ENCODE results near the gene RPS2.
A peak's percentile ranks its signal among the peaks of the same experiment; 100 is the strongest.
"Not testable (repeated sequence)": the region's sequence is repeated elsewhere in the genome, so short reads cannot be mapped to it uniquely, and the experiment has no call there.

RPS2 gene

DNA sequence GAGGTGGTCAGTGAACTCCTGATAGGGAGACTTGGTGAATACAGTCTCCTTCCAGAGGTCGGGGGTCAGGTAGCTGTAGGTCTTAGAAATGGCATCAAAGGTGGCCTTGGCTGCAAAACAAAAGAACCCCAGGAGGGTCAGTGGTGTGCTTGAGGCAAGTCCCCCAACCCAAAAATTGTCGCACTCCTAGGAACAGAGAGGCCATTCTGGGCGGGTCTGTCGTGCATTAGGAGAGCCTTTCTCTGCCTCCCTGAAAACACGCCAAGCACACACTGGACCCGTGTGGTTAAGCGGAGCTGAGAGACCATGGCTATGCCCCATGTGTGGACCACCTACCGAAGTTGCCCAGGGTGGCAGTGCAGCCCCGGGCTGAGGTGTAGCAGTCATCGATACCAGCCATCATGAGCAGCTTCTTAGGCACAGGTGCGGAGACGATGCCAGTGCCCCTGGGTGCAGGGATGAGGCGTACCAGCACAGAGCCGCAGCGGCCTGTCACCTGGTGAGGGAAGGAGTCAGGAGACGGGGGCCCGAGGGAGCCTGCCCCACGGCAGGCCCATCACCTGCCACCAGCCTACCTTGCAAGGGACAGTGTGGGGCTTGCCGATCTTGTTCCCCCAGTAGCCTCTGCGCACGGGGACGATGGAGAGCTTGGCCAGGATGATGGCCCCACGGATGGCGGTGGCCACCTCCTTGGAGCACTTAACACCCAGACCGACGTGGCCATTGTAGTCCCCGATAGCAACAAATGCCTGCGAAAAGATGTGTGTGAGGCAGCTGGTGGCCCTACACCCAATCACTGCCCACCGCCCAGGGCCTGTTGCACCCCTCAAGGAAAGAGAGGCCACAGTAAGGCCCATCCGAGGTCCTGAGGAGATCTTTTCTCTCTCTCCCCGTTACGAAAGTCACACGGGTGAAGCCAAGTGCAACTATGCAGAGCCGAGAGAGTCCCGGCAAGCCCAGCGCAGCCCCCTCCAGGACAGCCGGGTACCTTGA is 2.2 kb downstream of the RPS2 start:
- not testable (repeated sequence) for DNase-seq (ENCODE audit: low spot score)

DNA sequence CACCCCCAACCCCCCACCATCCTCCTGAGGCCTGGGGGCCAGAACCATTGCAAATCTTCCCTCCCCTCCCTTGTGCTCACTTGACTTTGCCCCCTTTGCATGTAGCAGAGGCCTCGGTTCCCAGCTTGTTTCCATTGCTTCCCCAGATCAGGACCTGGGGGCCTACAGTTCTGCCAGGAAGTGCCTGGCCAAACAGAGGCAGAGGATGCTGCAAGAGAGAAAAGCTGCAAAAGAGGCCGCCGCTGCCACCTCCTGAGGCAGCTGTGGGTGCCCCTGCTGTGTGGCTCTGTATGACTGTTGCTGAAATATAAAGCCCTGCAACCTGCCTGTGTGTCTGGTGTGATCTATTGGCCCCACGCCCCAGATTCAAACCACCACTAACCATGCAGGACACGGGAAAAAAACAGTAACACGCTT is 3.0 kb downstream of the RPS2 start:
- no peak for DNase-seq (ENCODE audit: low spot score)

DNA sequence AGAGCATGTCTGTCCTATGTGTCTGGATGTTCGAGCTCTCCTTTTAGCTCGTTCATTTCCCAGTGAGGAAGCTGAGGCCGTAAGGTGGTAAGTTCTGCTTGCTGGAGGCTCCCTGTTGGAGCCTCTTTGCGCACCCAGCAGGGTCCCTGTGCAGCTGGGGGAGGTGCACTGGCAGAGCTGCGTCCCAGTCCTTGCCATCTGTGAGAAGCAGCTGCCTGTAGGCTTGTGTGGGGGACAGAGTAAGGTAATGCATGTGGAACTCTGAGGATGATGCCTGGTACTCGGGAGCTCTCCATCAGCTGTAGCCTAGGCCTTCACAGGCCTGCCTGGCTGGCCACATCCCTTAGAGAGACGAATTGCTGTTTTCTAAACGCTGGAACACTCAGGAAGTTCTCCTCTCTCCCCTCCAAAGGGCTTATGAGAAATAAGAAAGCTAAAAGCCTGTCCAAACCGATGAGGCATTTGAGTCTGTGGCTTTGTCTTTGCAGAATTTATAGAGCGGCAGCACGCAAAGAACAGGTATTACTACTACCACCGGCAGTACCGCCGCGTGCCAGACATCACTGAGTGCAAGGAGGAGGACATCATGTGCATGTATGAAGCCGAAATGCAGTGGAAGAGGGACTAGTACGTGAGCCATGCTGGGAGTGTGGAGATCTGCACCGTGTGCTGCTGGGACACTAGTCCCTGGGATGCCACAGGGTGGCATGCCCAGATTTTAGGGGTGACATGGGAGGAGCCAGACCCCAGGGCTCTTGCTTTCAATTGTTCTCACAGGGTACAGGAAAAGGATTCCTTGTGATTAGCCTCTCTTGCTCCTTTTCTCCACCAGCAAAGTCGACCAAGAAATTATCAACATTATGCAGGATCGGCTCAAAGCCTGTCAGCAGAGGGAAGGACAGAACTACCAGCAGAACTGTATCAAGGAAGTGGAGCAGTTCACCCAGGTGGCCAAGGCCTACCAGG is 3.7 kb downstream of the RPS2 start:
- no peak for DNase-seq (ENCODE audit: low spot score)

DNA sequence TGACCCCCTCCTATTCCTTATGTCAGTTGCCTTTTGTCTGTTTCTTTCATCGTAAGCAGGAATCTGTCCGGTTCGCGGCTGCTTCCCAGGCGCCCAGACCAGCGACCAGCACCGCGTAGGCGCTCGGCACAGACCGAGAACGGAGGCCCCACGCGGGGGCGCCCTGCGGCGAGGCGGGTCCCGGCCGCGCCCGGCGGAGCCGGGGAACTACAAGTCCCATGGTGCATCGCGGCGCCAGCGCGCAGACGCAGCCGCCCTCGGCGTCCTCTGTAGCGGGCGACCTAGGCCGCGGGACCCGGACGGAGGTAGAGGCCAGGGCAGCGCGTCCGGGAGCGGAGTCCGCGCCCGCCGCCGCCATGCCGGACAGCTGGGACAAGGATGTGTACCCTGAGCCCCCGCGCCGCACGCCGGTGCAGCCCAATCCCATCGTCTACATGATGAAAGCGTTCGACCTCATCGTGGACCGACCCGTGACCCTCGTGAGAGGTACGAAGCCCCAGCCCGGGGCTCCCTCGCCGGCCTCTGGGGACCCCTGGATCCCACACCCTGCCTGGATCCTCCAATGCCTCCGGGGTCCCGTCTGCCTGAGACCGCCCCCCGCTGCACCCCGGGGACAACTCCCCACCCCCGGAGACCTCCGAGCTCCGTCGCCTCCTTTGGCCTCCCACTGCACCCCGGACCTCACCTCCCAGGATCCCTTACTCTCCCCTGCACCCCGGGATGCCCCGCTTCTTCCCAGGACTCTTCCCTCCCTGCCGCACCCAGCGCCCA is 5.2 kb downstream of the RPS2 start, which contains the start of gene NDUFB10:
Gene NDUFB10 (plus strand): TSS at position 270 of the 771 bp plus-strand sequence. CDS start 87 bp downstream, at position 357.
- DNase-seq (ENCODE audit: low spot score), result peak; percentile 87

DNA sequence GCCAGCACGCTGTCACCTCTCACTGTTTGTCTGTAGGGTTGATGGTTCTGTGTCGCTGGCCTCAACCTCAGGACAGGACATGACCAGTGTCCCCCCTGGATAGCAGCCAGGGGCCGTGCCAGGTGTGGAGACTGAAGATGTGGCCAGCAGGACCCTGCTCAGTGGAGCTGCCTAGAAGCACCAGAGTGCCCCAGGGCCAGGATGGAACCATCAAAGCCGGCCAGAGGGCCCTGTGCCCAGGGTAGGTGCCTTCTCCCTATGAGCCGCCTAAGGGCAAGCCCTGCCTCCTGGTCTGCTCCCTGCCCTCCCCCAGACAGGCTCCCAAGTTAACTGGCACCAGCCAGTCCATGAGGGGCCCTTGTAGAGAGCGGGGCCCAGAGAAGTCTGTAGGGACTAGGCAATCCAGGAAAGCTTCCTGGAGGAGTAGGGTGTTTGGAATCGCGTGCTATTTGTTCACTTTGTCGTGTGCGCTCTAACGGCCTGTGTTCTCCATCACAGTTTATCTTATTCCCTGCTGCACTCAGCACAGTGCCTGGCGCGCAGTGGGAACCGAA is 5.8 kb downstream of the RPS2 start:
- DNase-seq (ENCODE audit: low spot score), result no peak

DNA sequence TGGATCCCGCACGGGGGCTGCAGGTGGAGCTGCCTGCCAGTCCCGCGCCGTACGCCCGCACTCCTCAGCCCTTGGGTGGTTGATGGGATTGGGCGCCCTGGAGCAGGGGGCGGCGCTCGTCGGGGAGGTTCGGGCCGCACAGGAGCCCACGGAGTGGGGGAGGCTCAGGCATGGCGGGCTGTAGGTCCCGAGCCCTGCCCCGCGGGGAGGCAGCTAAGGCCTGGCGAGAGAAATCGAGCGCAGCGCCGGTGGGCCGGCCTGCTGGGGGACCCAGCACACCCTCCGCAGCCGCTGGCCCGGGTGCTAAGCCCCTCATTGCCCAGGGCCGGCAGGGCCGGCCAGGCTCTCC is 6.5 kb downstream of the RPS2 start:
- DNase-seq (ENCODE audit: low spot score), result not testable (repeated sequence)

DNA sequence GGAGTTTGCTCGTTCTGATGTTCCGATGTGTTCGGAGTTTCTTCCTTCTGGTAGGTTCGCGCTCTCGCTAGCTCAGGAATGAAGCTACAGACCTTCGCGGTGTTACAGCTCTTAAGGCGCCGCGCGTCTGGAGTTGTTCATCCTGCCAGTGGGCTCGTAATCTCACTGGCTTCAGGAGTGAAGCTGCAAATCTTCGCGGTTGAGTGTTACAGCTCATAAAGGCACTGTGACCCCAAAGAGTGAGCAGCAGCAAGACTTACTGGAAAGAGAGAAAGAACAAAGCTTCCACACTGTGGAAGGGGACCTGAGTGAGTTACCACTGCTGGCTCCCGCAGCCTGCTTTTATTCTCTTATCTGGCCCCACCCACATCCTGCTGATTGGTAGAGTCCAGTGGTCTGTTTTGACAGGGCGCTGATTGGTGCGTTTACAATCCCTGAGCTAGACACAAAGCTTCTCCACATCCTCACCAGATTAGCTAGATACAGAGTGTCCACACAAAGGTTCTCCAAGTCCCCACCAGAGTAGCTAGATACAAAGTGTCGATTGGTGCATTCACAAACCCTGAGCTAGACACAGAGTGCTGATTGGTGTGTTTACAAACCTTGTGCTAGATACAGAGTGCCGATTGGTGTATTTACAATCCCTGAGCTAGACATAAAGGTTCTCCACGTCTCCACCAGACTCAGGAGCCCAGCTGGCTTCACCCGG is 7.0 kb downstream of the RPS2 start:
- DNase-seq (ENCODE audit: low spot score), result not testable (repeated sequence)

DNA sequence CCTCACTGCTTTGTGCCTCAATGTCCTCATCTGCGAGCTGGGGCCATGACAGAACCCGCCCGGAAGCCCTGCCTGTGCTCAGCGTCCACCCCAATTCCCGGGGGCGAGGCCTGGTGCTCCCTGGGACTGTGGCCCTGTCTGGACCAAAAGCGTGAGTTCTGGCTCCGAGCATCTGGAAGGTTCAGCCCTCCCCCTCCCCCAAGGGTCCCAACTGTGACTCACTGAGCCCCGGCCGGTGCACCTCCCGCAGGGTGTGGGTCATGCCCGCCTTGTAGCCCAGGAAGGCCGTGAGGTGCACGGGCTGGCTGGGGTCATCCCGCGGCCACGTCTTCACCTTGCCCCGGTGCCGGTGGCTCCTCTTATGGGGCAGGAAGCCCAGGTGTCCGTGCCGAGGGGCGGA is 10.9 kb downstream of the RPS2 start:
- DNase-seq (ENCODE audit: low spot score), result no peak

DNA sequence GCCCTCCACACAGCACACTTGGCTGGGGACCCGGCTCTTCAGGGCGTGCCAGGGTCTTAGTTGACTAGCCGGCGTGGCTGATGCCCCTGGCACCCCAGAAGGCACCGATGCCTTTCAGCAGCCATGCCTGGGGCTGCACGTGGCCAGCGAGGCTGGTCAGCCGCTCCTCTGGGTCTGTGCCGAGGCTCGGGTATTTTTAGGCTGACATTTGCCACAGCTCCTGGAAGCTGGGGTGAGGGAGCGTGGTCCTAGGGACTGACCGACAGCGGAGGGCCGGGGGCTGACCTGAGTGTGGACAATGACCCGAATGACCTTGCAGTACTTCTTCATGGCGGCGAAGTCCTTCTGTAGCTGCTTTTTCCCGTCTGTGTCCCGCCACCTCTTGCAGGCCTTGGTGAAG is 14.1 kb downstream of the RPS2 start:
- no peak for DNase-seq (ENCODE audit: low spot score)

DNA sequence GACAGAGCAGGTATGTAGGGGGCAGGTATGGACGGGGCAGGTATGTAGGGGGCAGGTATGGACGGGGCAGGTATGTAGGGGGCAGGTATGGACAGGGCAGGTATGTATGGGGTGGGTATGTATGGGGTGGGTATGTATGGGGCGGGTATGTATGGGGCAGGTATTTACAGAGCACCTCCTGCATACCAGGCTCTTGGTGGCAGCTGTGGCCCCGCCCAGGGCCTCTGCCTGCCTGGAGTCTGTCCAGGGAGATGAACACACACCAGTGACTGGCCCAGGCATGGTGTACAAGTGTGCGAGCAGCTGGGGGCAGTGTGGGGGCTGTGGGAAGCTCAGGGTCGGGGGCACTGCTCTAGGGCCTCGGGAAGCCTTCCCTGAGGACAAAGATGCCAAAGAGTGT is 14.6 kb downstream of the RPS2 start:
- DNase-seq (ENCODE audit: low spot score), result no peak

DNA sequence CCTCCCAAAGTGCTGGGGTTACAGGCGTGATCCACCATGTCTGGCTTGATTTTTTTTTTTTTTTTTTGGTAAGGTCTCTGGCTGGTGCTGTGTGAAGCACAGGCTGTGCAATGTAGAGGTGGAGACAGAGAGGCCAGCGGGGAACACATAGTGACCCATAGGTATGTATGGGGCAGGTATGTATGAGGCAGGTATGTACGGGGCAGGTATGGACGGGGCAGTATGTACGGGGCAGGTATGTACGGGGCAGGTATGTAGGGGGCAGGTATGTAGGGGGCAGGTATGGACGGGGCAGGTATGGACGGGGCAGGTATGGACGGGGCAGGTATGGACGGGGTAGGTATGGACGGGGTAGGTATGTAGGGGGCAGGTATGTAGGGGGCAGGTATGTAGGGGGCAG is 15.1 kb downstream of the RPS2 start:
- no peak for DNase-seq (ENCODE audit: low spot score)

DNA sequence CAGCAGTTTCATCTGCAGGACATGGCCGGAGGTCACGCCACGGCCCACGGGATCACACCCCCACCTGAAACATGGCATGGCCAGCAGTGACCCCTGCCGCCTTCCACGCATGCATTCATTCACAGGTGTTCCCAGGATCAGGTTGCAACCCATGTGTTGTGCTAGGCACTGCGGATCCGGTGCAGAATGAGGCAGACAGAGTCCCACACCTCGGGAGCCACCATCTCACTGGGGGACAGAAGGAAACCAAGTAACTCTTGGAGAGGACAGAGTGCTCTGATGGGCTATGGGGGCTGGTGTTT is 17.3 kb downstream of the RPS2 start:
- DNase-seq (ENCODE audit: low spot score), result no peak

DNA sequence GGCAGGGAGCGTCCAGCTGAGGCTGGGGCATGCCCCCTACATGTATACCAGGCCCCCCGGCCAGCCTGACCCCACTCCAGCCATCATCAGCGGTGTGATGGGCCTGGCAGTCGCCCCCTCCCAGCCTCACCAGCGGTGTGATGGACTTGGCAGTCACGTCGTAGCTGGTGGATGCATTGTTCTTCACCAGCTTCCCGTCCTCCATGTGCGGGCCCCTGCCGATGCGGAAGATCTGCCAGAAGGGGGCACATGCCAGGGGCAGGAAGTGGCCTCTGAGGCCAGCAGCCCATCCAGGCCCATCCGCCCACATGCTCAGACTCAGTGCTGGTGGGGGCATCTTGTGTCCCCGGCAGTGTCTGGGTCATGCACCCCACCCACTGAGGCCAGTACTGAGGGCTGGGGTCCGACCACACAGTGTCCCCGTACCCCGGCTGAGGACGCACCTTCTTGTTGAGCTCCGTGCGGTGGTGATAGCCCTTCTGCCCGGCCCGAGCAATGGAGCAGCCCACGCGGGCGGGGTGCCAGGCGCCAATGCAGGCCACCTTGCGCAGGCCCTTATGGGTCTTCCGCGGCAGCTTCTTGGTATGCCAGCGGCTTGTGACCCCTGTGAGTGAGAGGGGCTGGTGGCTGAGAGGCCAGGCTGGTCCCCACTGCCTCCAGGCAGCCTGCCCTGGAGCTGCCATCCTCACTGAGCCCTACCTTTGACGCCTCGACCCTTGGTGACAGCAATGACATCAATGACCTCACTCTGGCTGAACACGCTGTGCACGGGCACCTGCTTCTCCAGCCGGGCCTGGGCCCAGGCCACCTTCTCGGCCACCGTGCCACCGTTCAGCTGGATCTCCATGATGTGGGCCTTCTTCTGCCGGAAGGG is 17.9 kb downstream of the RPS2 start:
- DNase-seq (ENCODE audit: low spot score), result no peak

DNA sequence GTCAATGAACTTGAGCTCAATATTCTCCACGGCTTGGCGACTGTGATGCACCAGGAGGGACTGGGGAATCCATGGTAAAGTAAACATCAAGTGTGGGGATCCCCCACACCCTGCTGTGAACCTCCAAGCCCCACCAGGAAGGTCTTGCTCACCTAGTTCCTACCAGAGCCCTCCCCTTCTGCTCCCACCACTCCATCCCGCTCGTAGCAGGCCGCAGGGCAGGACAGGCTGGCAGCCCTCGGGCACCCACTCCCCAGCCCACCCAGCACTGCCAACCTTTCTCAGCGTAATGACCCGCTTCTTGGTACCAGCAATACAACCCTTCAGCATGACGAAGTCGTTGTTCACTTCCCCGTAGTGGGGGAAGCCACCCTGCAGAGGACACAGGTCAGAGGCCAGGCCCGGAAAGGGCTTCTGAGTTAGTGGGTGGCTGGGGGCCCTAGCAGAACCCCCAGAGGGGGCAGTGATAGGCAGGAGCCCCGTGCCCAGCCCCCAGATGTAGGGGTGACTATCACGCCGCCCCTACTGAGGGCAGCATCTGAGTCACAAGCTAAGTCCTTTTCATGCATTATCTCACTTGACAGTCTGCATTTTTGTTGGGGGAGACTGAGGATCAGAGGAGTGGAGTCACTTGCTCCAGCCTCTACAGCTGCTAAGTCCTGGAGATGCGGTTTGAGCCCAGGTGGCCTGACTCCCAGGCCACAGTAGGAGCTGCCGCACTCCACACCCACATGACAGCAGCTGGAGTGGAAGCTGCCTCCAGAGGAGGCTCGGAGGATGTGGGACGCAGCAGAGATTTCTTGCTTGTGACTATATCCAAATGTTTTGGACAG is 18.9 kb downstream of the RPS2 start:
- DNase-seq (ENCODE audit: low spot score), result no peak

DNA sequence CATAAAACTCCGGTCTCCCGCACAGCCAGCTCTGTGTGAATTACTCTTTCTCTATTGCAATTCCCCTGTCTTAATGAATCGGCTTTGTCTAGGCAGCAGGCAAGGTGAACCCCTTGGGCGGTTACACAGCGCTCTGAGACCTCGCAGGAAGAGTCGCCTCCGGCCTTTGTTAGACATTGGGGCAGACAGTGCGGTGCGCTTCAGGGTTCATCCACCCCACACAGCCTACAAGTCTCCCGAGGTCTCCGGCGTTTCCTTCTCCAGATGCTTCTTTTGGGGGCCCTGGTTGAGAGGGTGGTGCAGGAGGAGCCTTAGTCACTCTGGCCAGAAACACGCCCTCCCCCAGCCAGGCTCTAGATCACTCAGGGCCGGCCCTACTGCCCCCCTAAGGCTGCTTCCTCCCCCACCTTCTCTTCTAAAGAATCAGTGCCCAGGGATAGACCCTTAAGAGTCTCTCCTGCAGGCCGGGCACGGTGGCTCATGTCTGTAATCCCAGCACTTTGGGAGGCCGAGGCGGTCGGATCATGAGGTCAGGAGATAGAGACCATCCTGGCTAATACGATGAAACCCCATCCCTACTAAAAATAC is 19.9 kb downstream of the RPS2 start:
- no peak for DNase-seq (ENCODE audit: low spot score)

DNA sequence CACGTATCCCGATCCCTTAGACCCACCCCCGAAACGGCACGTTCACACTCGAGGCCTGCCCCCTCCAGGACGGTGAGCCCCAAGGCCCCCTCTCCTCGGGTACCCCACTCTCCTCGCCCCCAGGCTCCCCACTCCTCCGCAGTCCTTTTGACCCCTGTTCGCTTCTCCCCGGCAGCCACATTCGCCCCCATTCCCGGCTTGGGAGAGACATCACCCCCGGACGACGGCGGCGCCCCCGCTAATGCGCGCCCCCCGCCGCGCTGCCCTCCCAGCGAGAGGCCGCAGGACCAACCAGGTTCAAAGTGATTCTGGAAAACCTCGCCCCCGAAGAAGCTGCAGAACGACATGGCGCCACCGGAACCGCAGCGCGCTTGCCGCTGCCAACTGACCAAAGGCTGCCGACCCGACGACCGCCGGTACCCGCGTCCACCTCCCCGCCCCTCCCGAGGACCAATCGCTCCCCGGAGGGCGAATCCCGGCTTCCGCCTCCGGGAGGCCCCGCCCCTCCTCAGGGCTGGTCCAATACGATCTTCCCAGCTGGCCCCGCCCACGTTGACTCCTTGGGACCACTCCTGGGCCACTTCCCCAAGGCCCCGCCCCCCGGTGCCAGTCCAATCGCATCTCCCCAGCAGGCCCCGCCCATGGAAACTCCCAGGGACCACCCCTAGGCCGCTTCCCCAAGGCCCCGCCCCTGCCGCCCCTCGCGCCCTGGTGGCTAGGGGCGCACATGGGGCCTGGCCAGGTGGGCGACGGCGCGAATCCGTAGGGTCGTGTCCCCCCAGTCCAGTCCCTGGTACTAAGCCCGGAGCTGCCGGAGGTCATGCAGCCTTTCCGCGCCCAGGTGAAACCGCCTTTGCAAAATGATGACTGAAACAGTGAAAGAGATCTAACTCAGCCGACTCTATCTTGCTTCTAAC is 21.6 kb downstream of the RPS2 start, which contains the start of gene MSRB1:
Gene MSRB1 (minus strand): TSS at position 390 of the 917 bp plus-strand sequence. CDS start 43 bp downstream, at position 347.
- DNase-seq (ENCODE audit: low spot score), result peak; percentile 99

DNA sequence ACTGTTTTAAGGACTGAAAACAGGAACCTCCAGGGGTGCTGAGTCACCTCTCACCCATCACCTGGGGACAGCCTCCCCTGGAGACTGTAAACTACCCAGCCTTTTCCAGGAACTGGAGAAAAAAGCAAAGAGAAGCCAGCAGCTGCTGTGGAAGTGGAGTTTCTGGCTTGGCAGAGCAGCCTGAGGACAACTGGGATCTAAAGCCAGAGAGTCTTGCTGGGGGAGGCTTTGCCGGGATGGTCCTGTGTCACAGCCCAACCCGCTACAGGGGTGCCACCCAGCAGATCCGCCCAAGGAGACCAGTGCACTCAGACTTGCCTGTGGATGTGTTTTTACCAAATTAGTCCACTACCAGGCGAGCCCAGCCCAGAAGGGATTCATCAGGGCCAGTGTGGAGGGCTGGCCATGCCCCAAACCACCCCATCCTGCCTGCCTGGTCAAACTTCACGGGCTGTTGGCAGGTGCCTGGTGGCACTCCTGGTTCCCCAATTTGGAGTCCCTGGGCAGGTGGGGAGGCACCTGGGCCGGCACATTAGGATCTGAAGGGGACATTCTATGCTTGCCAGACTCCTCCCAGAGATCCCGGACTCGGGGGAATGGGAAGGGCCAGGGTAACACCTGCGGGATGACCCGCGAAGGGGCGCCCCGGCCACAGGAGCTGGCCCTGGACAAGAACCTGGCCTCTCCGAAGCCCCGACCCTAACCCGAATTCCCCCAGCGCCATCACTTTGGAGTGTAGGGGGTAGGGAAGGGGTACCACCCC is 22.4 kb downstream of the RPS2 start:
- DNase-seq (ENCODE audit: low spot score), result no peak
